NB4 (cell line): Measurements from ENCODE around the gene DYNC1LI1.

Source experiments
- MAX ChIP-seq: IDR thresholded peaks from 2 replicates; pipeline ENCODE4 v1.6.1; 2011; ENCODE audit warnings: low read depth, low read length
- MYC ChIP-seq: IDR thresholded peaks from 2 replicates; pipeline ENCODE4 v1.6.1; 2011; ENCODE audit warnings: low read depth, low read length
- POLR2A ChIP-seq: IDR thresholded peaks from 2 replicates; pipeline ENCODE4 v1.6.1; 2011; ENCODE audit warnings: mild to moderate bottlenecking; ENCODE audit not compliant: insufficient read length; ENCODE audit errors: extremely low read depth
- TF ChIP-seq, protein P1 (sequence below): IDR thresholded peaks from one replicate; pipeline ENCODE4 v1.5.1; 2012; ENCODE audit warnings: low read depth, low read length

- TF ChIP-seq, protein P1, sequence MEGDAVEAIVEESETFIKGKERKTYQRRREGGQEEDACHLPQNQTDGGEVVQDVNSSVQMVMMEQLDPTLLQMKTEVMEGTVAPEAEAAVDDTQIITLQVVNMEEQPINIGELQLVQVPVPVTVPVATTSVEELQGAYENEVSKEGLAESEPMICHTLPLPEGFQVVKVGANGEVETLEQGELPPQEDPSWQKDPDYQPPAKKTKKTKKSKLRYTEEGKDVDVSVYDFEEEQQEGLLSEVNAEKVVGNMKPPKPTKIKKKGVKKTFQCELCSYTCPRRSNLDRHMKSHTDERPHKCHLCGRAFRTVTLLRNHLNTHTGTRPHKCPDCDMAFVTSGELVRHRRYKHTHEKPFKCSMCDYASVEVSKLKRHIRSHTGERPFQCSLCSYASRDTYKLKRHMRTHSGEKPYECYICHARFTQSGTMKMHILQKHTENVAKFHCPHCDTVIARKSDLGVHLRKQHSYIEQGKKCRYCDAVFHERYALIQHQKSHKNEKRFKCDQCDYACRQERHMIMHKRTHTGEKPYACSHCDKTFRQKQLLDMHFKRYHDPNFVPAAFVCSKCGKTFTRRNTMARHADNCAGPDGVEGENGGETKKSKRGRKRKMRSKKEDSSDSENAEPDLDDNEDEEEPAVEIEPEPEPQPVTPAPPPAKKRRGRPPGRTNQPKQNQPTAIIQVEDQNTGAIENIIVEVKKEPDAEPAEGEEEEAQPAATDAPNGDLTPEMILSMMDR = no peak
- TF ChIP-seq POLR2A = no peak
- TF ChIP-seq MAX = no peak
- no peak for TF ChIP-seq MYC
These were observed 88.0 kb downstream of the DYNC1LI1 start for GRCh38 chr3:32482693-32483092.
